Endodermal cell (in vitro differentiated cells): ENCODE measurements around the gene ERG. TPM values are rescaled to one million over a fixed set of nuclear protein-coding genes. Genes with fewer than 3 reads are reported as not detected.

Experiments
- DNase-seq: peaks from one replicate; pipeline ENCODE4 v3.0.0-alpha.2; 2017
- H3K27ac ChIP-seq: 2 replicates; pipeline ENCODE4 v1.5.1; 2013; ENCODE audit warnings: mild to moderate bottlenecking, low read depth, low read length, moderate library complexity
- H3K27me3 ChIP-seq: 2 replicates; pipeline ENCODE4 v1.6.1; 2013; ENCODE audit warnings: mild to moderate bottlenecking, low read length, moderate library complexity; ENCODE audit not compliant: insufficient read depth, control insufficient read depth, poor library complexity, severe bottlenecking
- H3K36me3 ChIP-seq: 2 replicates; pipeline ENCODE4 v1.7.0; 2013; ENCODE audit warnings: mild to moderate bottlenecking, low read length, moderate library complexity; ENCODE audit not compliant: control insufficient read depth, insufficient read depth
- H3K4me1 ChIP-seq: one replicate; pipeline ENCODE4 v1.7.0; 2013; ENCODE audit warnings: low read length; ENCODE audit not compliant: control insufficient read depth, insufficient read depth
- H3K4me3 ChIP-seq: 2 replicates; pipeline ENCODE4 v1.5.1; 2013; ENCODE audit warnings: mild to moderate bottlenecking, low read length, moderate library complexity
- H3K9ac ChIP-seq: 2 replicates; pipeline ENCODE4 v1.6.1; 2013; ENCODE audit warnings: mild to moderate bottlenecking, low read length, moderate library complexity; ENCODE audit not compliant: poor library complexity, severe bottlenecking; ENCODE audit errors: extremely low read depth
- H3K9me3 ChIP-seq: 2 replicates; pipeline ENCODE4 v1.6.1; 2013; ENCODE audit warnings: mild to moderate bottlenecking, low read length, moderate library complexity; ENCODE audit not compliant: control insufficient read depth
- H3K27ac Mint-ChIP-seq: 2 replicates; pipeline ENCODE4 v1.8.0; 2020; ENCODE audit warnings: mixed read lengths
- H3K27me3 Mint-ChIP-seq: 2 replicates; pipeline ENCODE4 v1.8.0; 2021; ENCODE audit warnings: mild to moderate bottlenecking, mixed read lengths; ENCODE audit not compliant: insufficient read depth
- H3K36me3 Mint-ChIP-seq: 2 replicates; pipeline ENCODE4 v1.8.0; 2020; ENCODE audit warnings: low read depth, mixed read lengths
- H3K4me1 Mint-ChIP-seq: 2 replicates; pipeline ENCODE4 v1.8.0; 2020; ENCODE audit warnings: mixed read lengths
- H3K4me3 Mint-ChIP-seq: 2 replicates; pipeline ENCODE4 v1.8.0; 2020; ENCODE audit warnings: mild to moderate bottlenecking, moderate library complexity, mixed read lengths
- H3K9me3 Mint-ChIP-seq: 2 replicates; pipeline ENCODE4 v1.8.0; 2020; ENCODE audit warnings: mild to moderate bottlenecking, mixed read lengths
- WGBS, 2 experiments: methylation state at CpG; one replicate each; pipeline versions ENCODE4 v1.1.5 to v1.1.7; 2013; ENCODE audit warnings: missing lambda C conversion rate in 2 of 2, mixed read lengths in 1 of 2; ENCODE audit not compliant: insufficient coverage in 1 of 2, insufficient read length in 1 of 2; 5-methylcytosine and 5-hydroxymethylcytosine counted together
- total RNA-seq, 2 donors: library from RNA; stranded (reverse); fragmentation: NEBNext Ultra II Directional in 1 of 2; extraction: Animal tissue kit (Norgen Biotek cat#: 25700) in 1 of 2; gene quantifications; 2 replicates in 1 of 2; 3 replicates in 1 of 2; pipeline ENCODE4 v1.2.1, GENCODE V29; 2021
- TF ChIP-seq, protein P1 (sequence below): fragments of 200-600 bp; sonication (generic); conservative IDR thresholded peaks from 2 replicates; pipeline ENCODE4 v1.5.0; 2021; ENCODE audit warnings: antibody characterized with exemption, mild to moderate bottlenecking

Gene ERG
- total RNA-seq, 2 donors from 2014 or later = not detected

DNA sequence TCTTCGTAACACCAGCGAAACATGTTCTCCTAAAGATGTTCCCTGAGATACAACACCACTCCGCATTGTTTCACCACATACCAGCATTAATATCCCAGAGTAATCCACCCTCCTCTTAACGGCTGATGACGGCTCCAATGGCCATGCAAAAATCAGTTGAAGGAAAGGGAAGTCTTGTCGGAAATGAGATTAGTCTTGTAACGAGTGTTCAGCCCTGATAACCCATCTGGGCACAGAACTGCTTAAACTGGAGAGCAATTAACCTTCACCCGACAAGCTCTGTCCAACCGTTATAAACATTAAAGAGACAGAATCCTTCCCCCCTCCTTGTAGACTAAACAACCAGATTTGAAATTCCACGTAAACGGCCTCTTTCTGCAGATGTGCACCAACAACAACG lies 21.9 kb downstream of the ERG start:
- peaks cover 3% of the 10 kb centered on the region for H3K27me3 Mint-ChIP-seq
- peaks cover 14% of the 10 kb centered on the region for H3K4me1 Mint-ChIP-seq
- Histone ChIP-seq H3K36me3 (no peaks in the 10 kb centered on the region), H3K27me3 (no peaks in the 10 kb centered on the region), H3K27ac (no peak overlapping the region), H3K4me3 (no peak overlapping the region), H3K9ac (no peak overlapping the region), H3K9me3 (no peaks in the 10 kb centered on the region), H3K4me1 (no peaks in the 10 kb centered on the region)
- no peaks in the 10 kb centered on the region for H3K9me3 Mint-ChIP-seq
- no peak overlapping the region for H3K27ac Mint-ChIP-seq
- DNase-seq = no peak
- no peak overlapping the region for H3K4me3 Mint-ChIP-seq
- WGBS, 2 experiments = 94 to 95% methylated on average over 5 to 12 of the region's 12 CpGs
- H3K36me3 Mint-ChIP-seq = no peaks in the 10 kb centered on the region
- TF ChIP-seq, protein P1, sequence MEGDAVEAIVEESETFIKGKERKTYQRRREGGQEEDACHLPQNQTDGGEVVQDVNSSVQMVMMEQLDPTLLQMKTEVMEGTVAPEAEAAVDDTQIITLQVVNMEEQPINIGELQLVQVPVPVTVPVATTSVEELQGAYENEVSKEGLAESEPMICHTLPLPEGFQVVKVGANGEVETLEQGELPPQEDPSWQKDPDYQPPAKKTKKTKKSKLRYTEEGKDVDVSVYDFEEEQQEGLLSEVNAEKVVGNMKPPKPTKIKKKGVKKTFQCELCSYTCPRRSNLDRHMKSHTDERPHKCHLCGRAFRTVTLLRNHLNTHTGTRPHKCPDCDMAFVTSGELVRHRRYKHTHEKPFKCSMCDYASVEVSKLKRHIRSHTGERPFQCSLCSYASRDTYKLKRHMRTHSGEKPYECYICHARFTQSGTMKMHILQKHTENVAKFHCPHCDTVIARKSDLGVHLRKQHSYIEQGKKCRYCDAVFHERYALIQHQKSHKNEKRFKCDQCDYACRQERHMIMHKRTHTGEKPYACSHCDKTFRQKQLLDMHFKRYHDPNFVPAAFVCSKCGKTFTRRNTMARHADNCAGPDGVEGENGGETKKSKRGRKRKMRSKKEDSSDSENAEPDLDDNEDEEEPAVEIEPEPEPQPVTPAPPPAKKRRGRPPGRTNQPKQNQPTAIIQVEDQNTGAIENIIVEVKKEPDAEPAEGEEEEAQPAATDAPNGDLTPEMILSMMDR = no peak

DNA sequence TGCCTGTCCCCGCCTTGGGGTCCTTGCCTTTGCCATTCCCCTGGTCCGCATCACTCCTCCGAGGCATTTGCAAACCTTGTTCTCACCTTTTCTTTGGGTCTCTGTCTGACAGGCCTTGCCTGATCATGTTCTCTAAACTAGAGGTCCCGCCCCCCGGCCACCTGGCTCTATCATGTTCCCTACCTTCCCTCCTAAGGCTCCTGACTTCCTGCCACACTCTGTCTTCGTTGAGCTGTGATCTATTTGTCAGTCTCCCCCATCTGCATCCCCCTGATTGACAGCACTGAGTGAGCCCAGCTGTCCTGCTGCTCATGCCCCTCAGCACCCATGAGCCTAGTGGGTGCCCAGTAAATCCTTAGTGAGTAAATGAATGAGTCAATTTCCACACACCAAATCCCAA lies 22.8 kb downstream of the ERG start:
- WGBS, 2 experiments = 74 to 88% methylated on average over 6 of the region's 6 CpGs
- no peaks in the 10 kb centered on the region for H3K36me3 ChIP-seq
- Mint-ChIP-seq H3K9me3 (no peaks in the 10 kb centered on the region), H3K4me1 (peaks cover 14% of the 10 kb centered on the region), H3K4me3 (no peak overlapping the region), H3K27me3 (peaks cover 6% of the 10 kb centered on the region), H3K27ac (no peak overlapping the region), H3K36me3 (no peaks in the 10 kb centered on the region)
- no peak overlapping the region for H3K4me3 ChIP-seq
- H3K27ac ChIP-seq = no peak overlapping the region
- H3K4me1 ChIP-seq = no peaks in the 10 kb centered on the region
- H3K9ac ChIP-seq = no peak overlapping the region
- peak; percentile 72 for DNase-seq
- TF ChIP-seq, protein P1 = no peak
- no peaks in the 10 kb centered on the region for H3K27me3 ChIP-seq
- H3K9me3 ChIP-seq = no peaks in the 10 kb centered on the region

DNA sequence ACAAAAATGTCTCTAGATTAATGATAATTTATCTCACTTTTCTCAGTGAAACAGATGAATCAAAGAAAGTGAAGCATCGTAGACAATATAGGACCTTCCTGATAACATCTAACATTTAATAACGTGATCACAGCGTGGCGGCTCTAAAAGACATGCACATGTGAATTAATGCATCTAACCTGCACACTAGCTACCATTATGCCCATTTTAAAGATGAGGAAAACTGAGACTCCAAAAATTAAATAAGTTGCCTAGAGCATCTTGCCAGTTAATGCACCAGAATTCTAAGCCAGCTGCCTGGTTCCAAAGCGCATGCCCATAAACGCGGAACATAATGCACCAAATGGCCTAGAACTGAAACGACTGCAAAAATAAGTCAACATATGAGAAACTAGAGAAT lies 23.5 kb downstream of the ERG start:
- 79 to 91% methylated on average over 3 to 8 of the region's 8 CpGs for WGBS, 2 experiments
- Mint-ChIP-seq H3K4me1 (peaks cover 14% of the 10 kb centered on the region), H3K27me3 (peaks cover 6% of the 10 kb centered on the region), H3K27ac (no peak overlapping the region), H3K4me3 (no peak overlapping the region), H3K9me3 (no peaks in the 10 kb centered on the region), H3K36me3 (no peaks in the 10 kb centered on the region)
- TF ChIP-seq, protein P1 = no peak
- Histone ChIP-seq H3K4me1 (no peaks in the 10 kb centered on the region), H3K4me3 (no peak overlapping the region), H3K27me3 (no peaks in the 10 kb centered on the region), H3K36me3 (no peaks in the 10 kb centered on the region), H3K9ac (no peak overlapping the region), H3K9me3 (no peaks in the 10 kb centered on the region), H3K27ac (no peak overlapping the region)
- no peak for DNase-seq
